GM21576 (cell line): ENCODE results near the gene ATIC.

Experiments
- ATAC-seq: cut with Tn5 transposase; IDR thresholded peaks from one replicate; pipeline ENCODE4 v1.9.1; 2021; ENCODE audit warnings: mild to moderate bottlenecking, moderate library complexity; ENCODE audit not compliant: unreplicated experiment

ATIC gene

DNA sequence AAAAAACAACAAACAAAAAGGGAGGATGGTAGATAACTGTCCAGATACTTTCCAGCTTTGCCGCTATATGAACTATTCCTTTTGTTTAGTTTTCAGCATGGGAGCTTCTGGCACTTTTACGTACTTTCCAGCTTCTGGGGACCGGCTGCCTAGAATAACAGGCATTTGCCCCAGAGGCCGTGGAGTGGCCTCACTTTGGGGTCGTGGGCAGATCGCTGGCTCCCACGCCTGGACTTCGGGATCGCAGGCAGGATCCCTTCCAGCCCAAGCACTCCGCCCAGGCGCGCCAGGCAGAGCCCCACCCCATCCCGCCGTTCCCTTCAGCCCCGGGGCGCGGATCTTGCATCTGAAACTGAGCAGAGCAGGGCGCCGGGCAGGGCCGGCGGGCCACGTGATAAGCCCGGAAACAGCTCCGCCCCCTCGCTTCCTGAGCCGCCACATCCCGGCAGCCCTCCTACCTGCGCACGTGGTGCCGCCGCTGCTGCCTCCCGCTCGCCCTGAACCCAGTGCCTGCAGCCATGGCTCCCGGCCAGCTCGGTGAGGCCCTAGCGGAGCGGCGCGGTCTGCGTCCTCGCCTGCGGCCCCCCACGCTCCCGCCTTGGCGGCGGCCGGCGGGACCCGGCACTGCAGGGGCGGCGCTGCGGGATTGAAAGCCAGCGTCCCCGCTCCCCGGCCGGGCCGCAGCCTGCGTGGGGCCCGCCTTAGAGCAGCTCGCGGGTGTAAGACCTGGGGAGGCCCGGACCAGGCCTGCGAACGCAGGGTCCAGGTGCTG, at the start of gene ATIC:
TSS of gene ATIC (plus strand) at position 435 of the 772 bp plus-strand sequence. CDS start at position 519, 84 bp downstream.
- peak; percentile 99 for ATAC-seq

DNA sequence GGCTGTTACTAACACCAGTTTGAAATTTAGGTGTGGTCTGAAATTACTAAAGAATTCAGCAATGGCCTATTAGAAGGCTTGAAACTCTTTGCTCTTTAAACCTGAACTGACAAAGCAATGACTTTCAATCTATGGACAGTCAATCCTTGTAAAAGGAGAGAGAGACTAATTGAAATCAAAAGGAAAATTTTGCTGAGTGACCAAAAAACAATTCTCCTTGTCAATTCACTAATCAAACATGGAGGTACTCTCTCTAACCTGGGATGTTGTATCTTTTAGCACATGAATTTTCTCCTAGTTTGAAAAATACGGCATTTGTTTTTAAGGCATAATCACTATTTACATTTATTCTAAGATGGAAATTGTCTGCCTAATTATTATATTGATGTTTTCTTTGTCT, 49.6 kb upstream of the ATIC start:
- no peak for ATAC-seq

DNA sequence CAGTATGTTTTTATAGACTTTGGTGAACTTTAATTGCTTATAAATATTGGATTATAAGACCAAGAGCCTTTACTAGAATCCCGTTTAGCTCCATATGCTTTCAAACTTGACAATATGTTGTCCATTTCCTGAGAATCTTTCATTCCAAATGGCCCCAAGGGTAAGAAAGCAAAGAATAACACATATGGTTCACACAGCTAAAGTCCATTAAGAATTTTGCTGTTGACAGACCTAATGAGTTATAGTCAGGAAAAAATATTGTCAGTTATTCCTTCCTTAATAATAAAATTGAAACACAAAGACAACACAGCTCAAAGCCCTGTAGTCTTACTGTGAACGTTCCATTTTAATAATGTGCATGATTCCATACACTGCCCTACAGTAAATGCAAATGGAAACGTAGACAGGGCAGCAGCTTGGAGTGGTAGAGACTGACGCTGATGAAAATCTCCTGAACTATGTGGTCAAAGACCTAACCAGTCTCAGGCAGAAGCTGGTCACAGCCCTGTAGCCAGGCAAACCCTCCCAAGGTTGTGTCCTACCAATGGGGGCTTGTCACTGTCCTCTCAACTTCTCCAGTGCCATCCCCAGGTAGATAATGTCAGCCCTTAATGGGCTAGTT, 49.0 kb upstream of the ATIC start:
- no peak for ATAC-seq

DNA sequence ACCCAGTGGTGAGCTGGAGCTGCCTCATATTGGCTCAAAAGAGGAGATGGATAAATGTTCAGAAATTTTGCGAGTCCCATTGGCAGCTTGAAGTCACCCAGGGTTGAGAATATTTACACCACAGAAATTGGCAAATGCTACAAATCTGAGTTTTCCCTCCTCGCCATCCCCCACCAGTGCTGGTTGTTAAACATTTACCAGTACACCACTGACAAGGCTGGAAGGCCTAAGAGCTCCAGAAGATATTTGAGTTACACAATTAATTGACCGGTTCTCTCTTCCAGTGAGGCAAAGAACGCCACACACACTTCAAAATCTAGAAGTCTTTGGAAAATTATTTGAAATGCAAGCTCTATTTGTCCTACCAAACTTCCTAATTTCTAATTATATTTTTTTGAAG, 47.5 kb upstream of the ATIC start:
- ATAC-seq, result no peak

DNA sequence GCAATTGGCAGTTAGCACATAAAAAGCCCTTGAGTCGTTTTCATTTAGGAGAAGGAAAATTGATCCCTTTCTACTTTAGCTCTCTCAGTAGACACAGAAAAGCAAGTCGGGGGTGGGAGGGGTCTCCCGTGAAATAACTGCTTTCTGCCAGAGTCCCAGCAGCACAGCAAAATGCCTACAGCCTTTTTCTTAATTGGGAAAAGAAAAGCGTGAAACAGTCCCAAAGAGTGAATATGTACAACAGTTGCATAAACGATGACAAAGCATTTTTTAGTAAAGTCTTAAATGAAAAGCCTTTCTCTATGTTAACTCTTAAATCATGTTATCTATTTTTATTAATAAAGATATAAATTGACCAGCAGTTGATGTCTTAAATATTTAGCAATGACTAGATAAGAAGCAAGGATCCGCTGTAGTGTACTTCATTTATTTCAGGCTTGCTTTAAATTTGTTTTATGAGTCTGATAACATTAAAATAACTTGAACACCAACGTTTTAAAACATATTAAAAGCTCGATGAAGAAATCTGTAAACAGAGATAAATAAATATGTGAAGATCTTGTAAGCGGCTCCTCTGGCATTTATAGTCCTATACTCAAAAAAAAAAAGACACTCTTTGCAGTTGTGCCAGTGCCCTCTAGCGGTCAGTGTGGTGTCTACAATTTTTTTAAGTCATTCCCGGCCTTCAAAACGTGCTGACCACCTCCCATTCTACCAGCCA, 42.3 kb upstream of the ATIC start:
- ATAC-seq, result peak; percentile 48

DNA sequence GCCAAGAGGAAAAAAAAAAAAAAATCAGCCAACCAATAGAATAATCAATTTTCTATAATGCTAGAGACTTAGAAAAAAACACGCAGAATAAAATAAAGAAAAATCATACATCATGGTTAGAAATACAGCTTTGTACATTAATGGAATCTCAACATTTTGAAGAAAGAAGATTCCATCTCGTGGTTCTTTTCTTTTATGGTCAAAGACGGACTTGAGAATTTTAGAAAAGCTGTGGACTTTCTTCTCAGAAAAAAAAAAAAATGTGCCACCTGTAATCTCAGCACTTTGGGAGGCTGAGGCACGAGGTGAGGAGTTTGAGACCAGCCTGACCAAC, 41.8 kb upstream of the ATIC start:
- ATAC-seq, result no peak

DNA sequence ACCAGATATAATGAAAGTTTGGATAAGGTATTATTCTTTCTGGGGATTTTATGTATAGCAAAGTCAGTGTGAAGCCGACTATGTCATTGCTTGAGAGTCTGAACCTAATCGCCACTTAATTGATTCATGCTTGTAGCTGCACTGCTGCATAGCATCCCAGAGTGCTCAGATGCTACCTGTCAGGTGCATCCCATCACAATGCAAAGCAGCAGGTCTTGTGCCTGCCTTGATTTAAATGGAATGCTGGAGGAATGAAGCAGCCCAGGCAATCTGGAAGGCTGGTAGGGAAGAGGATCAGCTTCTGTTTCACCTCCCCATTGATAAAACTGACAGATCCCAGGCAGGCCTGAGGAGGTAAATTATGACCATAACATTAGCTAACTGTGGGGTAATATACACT, 40.4 kb upstream of the ATIC start:
- no peak for ATAC-seq

DNA sequence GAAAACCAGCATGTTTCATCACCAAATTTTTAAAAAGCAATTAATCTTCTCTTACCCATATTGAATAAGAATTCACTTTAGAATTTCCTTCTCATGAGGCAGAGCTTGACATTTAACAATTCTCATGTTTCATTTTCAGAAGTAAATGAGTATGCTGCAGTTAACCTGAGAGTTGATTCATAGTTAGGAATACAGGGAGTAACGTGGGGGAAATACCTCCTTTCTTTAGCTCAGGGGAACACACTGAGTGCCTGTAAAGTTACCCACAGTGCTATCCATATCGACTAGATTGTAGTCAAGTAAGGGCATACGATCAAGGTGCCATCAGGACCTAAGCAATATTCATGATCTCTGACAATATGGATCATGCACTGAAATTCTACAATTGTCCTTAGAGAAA, 38.9 kb upstream of the ATIC start:
- no peak for ATAC-seq

DNA sequence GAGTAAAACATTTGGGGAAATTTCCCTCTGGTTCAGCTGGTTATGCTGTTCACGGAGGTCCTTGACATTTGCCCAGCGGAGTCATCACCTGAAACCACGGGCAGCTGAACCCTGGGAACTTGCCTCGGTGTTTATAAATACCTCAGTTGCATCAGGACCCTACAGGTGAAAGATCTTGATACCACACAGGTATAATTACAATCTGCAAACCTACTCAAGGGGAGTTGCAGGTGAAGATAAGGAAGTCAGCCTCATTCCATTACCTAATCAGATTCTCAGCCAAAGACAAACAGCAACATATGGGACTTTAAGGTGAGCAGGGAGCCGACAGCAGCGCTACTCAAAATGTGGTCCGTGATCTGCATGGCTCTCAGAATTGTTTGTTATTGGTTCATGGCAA, 37.0 kb upstream of the ATIC start:
- ATAC-seq, result no peak

DNA sequence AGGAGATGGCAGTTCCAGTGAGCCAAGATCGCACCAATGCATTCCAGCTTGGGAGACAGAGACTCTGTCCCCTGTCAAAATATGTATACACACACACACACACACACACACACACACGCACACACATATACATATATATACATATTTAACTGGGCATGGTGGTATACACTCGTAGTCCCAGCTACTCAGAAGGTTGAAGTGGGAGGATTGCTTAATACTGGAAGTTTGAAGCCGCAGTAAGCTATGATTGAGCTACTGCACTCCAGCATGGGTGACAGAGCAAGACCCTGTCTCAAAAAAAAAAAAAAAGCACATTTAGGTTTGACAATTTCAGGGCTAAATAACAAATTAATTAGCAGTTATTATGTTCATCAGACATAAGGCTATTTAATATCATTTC, 36.0 kb upstream of the ATIC start:
- ATAC-seq, result no peak

DNA sequence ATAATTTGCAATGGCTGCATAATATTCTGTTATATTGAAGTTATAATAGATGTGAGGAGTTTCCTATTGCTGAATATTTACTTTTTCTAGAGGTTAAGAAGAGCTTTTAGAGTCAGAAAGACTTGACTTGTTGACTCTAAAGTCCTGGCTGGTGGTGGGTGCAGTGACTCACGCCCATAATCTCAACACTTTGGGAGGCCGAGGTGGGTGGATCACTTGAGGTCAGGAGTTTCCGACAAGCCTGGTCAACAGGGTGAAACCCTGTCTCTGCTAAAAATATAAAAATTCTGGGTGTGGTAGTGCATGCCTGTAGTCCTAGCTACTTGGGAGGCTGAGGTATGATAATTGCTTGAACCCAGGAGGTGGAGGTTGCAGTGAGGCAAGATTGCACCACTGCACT, 33.9 kb upstream of the ATIC start:
- ATAC-seq, result no peak

DNA sequence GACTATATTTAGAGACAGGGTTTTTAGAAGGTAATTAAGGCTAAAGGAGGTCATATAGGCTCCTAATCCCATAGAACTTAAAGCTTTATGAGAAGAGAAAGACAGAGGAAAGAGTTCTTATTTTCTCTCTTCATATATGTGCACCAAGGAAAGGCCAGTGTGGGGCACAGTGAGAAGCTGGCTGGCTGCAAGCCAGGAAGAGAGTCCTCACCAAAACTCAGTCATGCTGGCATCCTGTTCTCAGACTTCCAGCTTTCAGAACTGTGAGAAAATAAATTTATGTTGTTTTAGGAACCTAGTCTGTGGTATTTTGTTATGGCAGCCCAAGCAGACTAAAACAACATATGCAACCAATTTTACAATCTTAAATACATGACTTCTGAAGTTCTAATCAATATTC, 31.5 kb upstream of the ATIC start:
- peak; percentile 67 for ATAC-seq

DNA sequence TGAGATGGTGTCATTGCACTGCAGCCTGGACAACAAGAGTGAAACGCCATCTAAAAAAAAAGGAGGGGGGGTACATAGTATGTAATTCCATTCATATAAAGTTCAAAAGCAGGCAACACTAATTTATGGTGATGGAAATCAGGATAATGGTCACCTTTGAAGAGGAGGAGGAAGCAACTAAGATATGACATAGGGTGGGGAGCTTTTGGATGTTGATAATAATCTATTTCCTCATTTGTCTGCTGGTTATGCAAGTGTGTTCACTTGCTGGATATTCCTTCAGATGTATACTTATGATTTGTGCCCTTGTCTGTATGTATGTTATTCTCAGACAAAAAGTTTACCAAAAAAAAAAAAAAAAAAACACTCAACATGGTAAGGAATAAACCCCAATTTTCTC, 28.6 kb upstream of the ATIC start:
- ATAC-seq, result no peak

DNA sequence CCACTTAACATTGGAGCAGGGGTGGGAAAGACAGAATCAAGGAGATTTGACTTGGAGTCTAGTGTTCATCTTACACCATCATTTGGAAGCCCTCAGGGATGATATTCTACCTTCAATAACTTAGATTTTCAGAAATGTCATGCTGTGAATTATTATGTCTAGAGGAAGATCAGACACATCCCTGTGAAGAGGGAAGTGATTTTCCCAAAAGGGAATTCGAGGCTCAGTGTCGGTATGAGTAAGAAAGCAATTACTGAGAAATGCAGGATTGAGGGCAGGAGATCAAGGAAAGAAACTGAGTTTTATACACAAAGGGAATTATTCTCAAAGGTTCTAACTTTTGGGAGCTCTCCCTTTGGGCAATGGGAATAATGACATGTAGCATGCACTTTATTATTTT, 25.6 kb upstream of the ATIC start:
- no peak for ATAC-seq

DNA sequence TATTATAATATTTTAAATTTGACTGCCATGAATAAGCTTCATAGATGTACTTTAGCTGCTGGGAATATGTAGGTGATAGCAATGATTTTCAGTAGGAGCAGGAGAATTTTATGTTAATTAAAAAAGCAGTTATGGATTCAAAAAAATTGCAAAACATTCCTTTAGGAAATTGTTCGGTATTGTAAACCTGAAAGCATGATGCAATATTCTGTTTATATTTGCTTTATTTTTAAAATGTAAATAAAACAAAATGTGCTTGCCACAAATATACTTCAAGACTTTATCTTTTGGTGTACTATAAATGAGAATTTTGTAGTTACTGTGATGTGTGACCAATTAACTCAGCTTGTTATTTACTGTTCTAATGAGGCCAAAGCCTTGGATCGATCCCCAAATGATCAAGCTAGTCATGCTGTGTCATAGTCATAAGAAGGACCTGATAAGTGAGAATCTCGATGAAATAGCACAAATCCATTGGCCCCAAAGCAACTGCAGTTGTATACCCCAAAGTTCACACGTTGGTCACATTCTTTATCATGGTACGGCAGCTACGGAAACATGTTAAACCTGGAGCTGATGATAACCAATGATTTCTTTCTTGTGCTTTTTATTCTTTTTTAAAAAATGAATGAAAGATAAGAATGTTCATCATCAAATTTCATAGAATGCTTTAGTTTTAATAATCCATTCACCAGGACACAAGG, 23.6 kb upstream of the ATIC start:
- no peak for ATAC-seq

DNA sequence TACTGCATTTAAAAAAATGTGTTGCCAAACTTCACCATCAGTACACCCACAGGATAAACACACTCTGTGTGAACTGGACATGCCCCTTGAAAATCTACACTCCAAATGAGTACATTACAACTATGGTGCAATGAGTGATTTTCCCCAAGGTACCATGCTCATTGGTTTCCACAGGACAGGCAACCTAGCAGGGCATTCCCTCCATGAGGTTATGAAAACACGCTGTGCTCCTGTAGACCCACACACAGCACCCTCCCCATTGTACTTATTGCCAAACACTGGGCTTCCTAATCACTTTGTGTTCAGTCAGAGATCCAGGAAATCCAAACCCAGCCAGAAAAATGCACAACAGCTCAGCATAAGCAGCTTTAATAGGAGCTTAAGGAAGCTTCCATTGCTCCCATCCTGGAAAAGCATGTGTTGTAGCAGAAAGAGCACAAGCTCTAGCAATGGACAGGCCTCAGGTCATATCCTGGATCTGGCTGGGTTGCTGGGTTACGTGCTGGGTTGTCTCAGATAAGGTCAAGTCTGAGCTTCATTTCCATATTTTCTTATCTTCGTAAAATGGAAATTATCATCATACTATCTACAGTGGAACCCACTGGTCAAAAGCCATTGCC, 20.8 kb upstream of the ATIC start:
- no peak for ATAC-seq

DNA sequence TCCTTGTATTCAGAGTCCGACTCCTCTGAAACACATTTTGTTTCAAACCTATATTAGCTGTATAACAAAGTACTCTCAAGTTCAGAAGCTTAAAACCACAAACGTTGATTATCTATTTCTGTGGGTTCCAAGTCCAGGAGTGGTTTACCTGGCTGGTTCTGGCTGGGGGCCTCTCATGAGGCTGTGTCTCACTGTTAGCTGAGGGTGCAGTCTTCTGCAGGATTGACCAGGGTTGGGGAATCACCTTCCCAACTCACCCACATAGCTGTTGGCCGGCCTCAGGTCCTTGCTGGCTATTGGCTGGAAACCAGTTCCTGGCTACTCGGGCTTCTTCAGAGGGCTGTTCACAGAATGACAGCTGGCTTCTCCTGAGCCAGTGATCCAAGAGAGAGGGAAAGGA, 18.0 kb upstream of the ATIC start:
- ATAC-seq, result no peak

DNA sequence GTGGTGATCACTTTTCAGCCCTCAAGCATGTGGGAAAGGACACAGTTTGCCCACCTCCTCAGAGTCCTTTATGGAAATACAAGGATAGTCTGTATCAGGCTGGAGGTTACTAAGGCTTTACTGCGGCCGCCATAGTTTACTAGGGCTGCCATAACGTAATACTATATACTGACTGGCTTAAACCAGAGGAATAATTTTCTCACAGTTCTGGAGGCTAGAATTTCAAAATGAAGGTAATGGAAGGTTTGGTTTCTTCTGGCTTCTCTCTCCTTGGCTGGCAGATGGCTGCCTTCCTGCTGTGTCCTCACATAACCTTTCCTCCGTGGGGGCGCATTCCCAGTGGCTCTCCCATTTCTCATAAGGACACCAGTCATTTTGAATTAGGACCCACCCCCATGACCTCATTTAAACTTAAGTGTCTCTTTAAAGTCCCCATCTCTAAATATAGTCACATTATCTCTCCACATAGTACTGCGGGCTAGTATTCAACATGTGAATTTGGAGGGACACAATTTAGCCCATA, 12.5 kb upstream of the ATIC start:
- ATAC-seq, result no peak

DNA sequence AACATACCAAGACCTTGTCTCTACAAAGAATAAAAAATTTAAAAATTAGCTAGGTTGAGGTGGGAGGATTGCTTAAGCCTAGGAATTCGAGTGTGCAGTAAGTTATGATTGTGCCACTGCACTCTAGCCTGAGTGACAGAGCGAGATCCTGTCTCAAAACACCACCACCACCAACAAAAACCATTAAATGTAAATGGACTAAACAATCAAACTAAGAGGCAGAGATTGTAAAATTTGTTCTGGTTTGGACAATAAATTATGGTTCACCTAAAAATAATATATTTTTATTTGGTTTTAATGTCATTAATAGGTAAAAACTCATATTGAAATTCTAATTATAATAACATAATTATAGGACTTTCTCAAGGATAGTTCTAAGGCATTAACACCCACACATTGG, 9.9 kb upstream of the ATIC start:
- ATAC-seq, result no peak

DNA sequence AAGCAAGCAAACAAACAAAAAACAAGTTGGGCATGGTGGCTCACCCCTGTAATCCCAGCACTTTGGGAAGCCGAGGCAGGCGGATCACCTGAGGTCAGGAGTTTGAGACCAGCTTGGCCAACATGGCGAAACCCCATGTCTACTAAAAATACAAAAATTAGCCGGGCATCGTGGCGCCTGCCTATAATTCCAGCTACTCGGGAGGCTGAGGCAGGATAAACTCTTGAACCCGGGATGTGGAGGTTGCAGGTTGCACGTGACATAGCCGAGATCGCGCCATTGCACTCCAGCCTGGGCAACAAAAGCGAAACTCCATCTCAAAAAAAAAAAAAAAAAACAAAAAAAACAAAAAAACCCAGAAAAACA, 617 bp upstream of the ATIC start:
- peak; percentile 15 for ATAC-seq

DNA sequence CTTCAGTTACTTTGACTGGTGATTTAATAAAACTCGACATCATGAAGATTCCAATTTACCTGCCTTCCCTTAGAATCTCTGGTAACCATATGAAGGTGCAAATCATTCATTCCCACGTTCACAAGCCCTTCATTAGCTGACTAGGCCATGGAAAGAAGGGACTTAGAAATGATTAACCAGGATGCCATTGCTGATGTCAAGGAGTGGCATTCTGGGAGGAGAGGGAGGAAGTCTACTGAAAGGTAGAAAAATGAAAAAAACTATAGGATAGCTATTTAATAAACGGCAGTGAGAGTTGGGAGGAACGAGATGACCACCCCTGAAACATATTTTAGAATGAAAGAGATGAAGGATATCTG, 1.4 kb downstream of the ATIC start:
- ATAC-seq, result no peak
